HEK293 (cell line): ENCODE data around the gene ASIC4.

Source experiments
- ATF2 ChIP-seq: fragments of 450-650 bp; formaldehyde crosslinking; IDR thresholded peaks from 2 replicates; pipeline ENCODE4 v1.5.1; 2016; ENCODE audit warnings: missing biosample characterization, missing genetic modification characterization, low read depth
- ELK4 ChIP-seq: IDR thresholded peaks from 2 replicates; pipeline ENCODE4 v1.6.1; 2011; ENCODE audit warnings: mild to moderate bottlenecking, low read depth, low read length, borderline replicate concordance
- GLIS1 ChIP-seq: fragments of 450-650 bp; formaldehyde crosslinking; IDR thresholded peaks from 2 replicates; pipeline ENCODE4 v1.5.1; 2016; ENCODE audit warnings: missing biosample characterization, missing genetic modification characterization
- KLF10 ChIP-seq: fragments of 450-650 bp; IDR thresholded peaks from 2 replicates; pipeline ENCODE4 v1.5.1; 2018; ENCODE audit warnings: missing biosample characterization, mild to moderate bottlenecking, missing genetic modification characterization
- OSR2 ChIP-seq: fragments of 450-650 bp; formaldehyde crosslinking; IDR thresholded peaks from 2 replicates; pipeline ENCODE4 v1.5.1; 2016; ENCODE audit warnings: missing biosample characterization, missing genetic modification characterization
- PBX3 ChIP-seq: sonication (generic); formaldehyde crosslinking; IDR thresholded peaks from 2 replicates; pipeline ENCODE4 v1.8.1; 2022; ENCODE audit warnings: mild to moderate bottlenecking, moderate library complexity, missing genetic modification reagents
- PRDM10 ChIP-seq: fragments of 450-650 bp; formaldehyde crosslinking; IDR thresholded peaks from 2 replicates; pipeline ENCODE4 v1.5.1; 2016; ENCODE audit warnings: missing biosample characterization, missing genetic modification characterization
- PRDM6 ChIP-seq: fragments of 450-650 bp; formaldehyde crosslinking; IDR thresholded peaks from 2 replicates; pipeline ENCODE4 v1.5.1; 2017; ENCODE audit warnings: missing biosample characterization, missing genetic modification characterization
- SALL2 ChIP-seq: fragments of 450-650 bp; formaldehyde crosslinking; IDR thresholded peaks from 2 replicates; pipeline ENCODE4 v1.5.0; 2017; ENCODE audit warnings: missing biosample characterization, mild to moderate bottlenecking, missing genetic modification characterization, borderline replicate concordance
- TRIM28 ChIP-seq: IDR thresholded peaks from 2 replicates; pipeline ENCODE4 v1.6.1; 2011; ENCODE audit warnings: low read length, control low read depth, borderline replicate concordance
- TSHZ1 ChIP-seq: fragments of 450-650 bp; formaldehyde crosslinking; IDR thresholded peaks from 2 replicates; pipeline ENCODE4 v1.5.1; 2016; ENCODE audit warnings: missing biosample characterization, missing genetic modification characterization, borderline replicate concordance
- ZNF10 ChIP-seq: fragments of 450-650 bp; formaldehyde crosslinking; IDR thresholded peaks from 2 replicates; pipeline ENCODE4 v1.5.1; 2017; ENCODE audit warnings: missing biosample characterization, missing genetic modification characterization
- ZNF266 ChIP-seq: fragments of 450-650 bp; formaldehyde crosslinking; IDR thresholded peaks from 2 replicates; pipeline ENCODE4 v1.5.1; 2016; ENCODE audit warnings: missing biosample characterization, missing genetic modification characterization, low read depth
- ZNF324 ChIP-seq: fragments of 450-650 bp; formaldehyde crosslinking; IDR thresholded peaks from 2 replicates; pipeline ENCODE4 v1.5.1; 2016; ENCODE audit warnings: missing biosample characterization, missing genetic modification characterization
- ZNF341 ChIP-seq: fragments of 450-650 bp; formaldehyde crosslinking; IDR thresholded peaks from 2 replicates; pipeline ENCODE4; 2016; ENCODE audit warnings: low read depth, missing biosample characterization, missing genetic modification characterization
- ZNF350 ChIP-seq: fragments of 450-650 bp; formaldehyde crosslinking; IDR thresholded peaks from 2 replicates; pipeline ENCODE4 v1.5.0; 2017; ENCODE audit warnings: missing biosample characterization, mild to moderate bottlenecking, missing genetic modification characterization
- ZNF501 ChIP-seq: fragments of 450-650 bp; formaldehyde crosslinking; IDR thresholded peaks from 2 replicates; pipeline ENCODE4 v1.5.1; 2016; ENCODE audit warnings: missing biosample characterization, missing genetic modification characterization
- ZNF518A ChIP-seq: fragments of 450-650 bp; formaldehyde crosslinking; conservative IDR thresholded peaks from 2 replicates; pipeline ENCODE4 v1.5.1; 2016; ENCODE audit warnings: low read depth, missing biosample characterization, missing genetic modification characterization
- ZNF658 ChIP-seq: fragments of 450-650 bp; formaldehyde crosslinking; IDR thresholded peaks from 2 replicates; pipeline ENCODE4; 2016; ENCODE audit warnings: missing biosample characterization, missing genetic modification characterization
- ZNF776 ChIP-seq: fragments of 450-650 bp; formaldehyde crosslinking; IDR thresholded peaks from 2 replicates; pipeline ENCODE4 v1.5.0; 2017; ENCODE audit warnings: missing biosample characterization, missing genetic modification characterization, borderline replicate concordance

Gene ASIC4

GRCh38 chr2:219498280-219499057 lies 15.8 kb upstream of the ASIC4 start, which contains the start of gene GMPPA (continued):
- TF ChIP-seq ZNF518A (tag by site-specific recombination) = no peak
- peak; percentile 70 for TF ChIP-seq ZNF341 (tag by site-specific recombination)
- no peak for TF ChIP-seq ATF2
- no peak for TF ChIP-seq ZNF10 (tag by site-specific recombination)
- no peak for TF ChIP-seq TSHZ1
- no peak for TF ChIP-seq ZNF324 (tag by site-specific recombination)
- TF ChIP-seq PRDM10 = peak; percentile 84
- TF ChIP-seq ZNF501 = no peak
- TF ChIP-seq PRDM6 (tag by site-specific recombination) = no peak
- TF ChIP-seq ZNF658 (tag by site-specific recombination) = no peak
- TF ChIP-seq ELK4 = no peak
- no peak for TF ChIP-seq KLF10 (tag by site-specific recombination)
- no peak for TF ChIP-seq ZNF776
- no peak for TF ChIP-seq PBX3 (CRISPR knock-in tag)
- no peak for TF ChIP-seq SALL2 (tag by site-specific recombination)
- TF ChIP-seq ZNF350 = no peak
- TF ChIP-seq GLIS1 (tag by site-specific recombination) = peak; percentile 34
- TF ChIP-seq TRIM28 = 0 out of 2 replicates have a peak, but pooled peaks have one; percentile 35
- TF ChIP-seq OSR2 = no peak; the same call in 1 of the 2 replicates
- TF ChIP-seq ZNF266 (tag by site-specific recombination) = no peak
